Measurements from ENCODE around the gene GSG1L.

The GSG1L gene

GRCh38 chr16:28003021-28003865 lies 60.3 kb downstream of the GSG1L start:
- DNase-seq (ENCODE audit: low read depth) = no peak
- TF ChIP-seq, protein P1, sequence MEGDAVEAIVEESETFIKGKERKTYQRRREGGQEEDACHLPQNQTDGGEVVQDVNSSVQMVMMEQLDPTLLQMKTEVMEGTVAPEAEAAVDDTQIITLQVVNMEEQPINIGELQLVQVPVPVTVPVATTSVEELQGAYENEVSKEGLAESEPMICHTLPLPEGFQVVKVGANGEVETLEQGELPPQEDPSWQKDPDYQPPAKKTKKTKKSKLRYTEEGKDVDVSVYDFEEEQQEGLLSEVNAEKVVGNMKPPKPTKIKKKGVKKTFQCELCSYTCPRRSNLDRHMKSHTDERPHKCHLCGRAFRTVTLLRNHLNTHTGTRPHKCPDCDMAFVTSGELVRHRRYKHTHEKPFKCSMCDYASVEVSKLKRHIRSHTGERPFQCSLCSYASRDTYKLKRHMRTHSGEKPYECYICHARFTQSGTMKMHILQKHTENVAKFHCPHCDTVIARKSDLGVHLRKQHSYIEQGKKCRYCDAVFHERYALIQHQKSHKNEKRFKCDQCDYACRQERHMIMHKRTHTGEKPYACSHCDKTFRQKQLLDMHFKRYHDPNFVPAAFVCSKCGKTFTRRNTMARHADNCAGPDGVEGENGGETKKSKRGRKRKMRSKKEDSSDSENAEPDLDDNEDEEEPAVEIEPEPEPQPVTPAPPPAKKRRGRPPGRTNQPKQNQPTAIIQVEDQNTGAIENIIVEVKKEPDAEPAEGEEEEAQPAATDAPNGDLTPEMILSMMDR (IDR thresholded peaks at IDR 0.05; ENCODE audit: control insufficient read depth, insufficient read depth, low read depth, low read length, missing control alignments) = no peak
- H3K4me3 ChIP-seq (ENCODE audit: control insufficient read depth, low read depth, low read length) = no peak overlapping the region

DNA sequence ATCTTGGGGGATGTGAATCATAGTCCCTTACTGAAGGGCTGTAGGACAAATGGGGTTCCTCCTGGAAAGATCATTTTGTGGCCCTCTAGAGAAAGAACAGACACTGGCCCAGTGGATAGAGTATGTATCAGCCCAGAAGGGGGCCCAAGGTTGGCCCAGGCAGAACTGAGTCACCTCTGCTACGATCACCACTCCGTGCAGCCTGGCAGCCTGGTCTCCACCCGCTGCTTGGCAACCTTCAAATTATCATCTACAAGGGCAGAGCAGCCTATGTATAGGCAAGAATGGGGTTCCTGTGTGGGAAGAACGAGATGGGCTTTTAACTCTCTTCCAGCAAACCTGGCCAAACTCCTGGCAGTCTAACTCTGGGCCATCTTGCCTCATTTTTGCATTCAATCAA lies 61.9 kb downstream of the GSG1L start:
- no peak for DNase-seq (ENCODE audit: low read depth)

DNA sequence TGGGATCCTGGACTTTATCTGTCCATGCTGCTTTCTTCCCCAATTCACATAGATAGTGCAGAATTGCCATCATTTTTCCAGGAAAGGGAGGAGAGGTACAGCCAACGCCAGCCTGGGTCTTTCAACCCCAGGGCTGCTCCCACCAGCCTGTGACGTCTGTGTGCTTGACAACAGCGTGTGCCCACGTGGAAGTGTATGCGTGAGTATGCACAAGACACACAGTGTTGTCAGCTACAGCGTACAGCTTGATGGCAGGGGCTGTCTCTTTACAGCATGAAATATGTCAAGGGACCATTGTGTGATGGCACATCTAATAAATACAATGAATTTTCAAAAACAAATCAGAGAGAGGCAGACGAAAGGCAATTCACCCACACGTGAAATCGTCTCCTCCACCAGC lies 62.3 kb downstream of the GSG1L start:
- DNase-seq (ENCODE audit: low read depth) = no peak
- TF ChIP-seq, protein P1 (IDR thresholded peaks at IDR 0.05; ENCODE audit: control insufficient read depth, insufficient read depth, low read depth, low read length, missing control alignments) = no peak
- H3K4me3 ChIP-seq (ENCODE audit: control insufficient read depth, low read depth, low read length) = no peak overlapping the region

More for the DNA sequence above, 61.9 kb downstream of the GSG1L start:
- TF ChIP-seq, protein P1 (IDR thresholded peaks at IDR 0.05; ENCODE audit: control insufficient read depth, insufficient read depth, low read depth, low read length, missing control alignments) = no peak
- no peak overlapping the region for H3K4me3 ChIP-seq (ENCODE audit: control insufficient read depth, low read depth, low read length)

DNA sequence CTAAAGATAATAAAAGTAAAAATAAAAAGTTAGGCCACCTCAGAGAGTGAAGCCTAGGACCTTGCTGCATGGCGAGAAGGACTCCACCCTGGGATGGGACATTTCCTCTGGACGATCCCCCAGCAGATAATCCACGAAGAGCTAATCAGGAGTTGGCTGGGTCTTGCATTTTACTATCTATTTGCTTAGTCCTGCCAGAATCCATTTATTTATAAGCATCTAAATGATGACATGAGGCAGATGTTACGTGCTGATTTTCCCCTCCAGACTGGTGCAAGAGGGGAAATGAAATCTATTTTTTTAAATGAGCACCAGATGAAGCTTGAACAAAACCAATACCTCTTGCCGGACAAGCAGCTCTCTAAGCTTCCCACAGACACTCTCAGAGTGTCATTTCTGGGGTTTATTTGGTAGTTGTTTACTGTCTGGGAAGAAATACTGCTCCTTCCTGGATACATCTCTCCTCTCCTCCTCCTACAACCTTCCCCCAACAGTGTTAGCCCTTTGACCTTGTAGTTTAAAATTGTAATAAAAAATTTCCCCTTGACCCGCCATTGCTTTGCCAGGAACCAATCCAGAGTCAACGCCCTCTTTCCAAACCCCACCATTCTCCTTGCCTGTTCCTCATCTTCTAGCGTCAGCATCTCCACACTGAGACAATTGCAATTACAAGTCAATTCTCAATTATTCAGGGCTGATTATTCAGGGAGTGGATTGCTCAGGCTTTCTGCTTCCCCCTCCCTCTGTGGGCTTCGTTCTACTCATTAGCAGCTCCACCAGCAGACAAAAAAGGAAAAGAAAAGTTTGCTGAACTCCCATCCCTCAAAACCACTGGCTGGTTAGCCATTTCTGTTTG lies 63.0 kb downstream of the GSG1L start:
- no peak overlapping the region for H3K4me3 ChIP-seq (ENCODE audit: control insufficient read depth, low read depth, low read length)
- DNase-seq (ENCODE audit: low read depth) = no peak

GRCh38 chr16:27999687-28000086 lies 63.8 kb downstream of the GSG1L start:
- no peak for DNase-seq (ENCODE audit: low read depth)
- TF ChIP-seq, protein P1 (IDR thresholded peaks at IDR 0.05; ENCODE audit: control insufficient read depth, insufficient read depth, low read depth, low read length, missing control alignments) = no peak
- no peak overlapping the region for H3K4me3 ChIP-seq (ENCODE audit: control insufficient read depth, low read depth, low read length)

More for the DNA sequence above, 63.0 kb downstream of the GSG1L start:
- TF ChIP-seq, protein P1 (IDR thresholded peaks at IDR 0.05; ENCODE audit: control insufficient read depth, insufficient read depth, low read depth, low read length, missing control alignments) = no peak

DNA sequence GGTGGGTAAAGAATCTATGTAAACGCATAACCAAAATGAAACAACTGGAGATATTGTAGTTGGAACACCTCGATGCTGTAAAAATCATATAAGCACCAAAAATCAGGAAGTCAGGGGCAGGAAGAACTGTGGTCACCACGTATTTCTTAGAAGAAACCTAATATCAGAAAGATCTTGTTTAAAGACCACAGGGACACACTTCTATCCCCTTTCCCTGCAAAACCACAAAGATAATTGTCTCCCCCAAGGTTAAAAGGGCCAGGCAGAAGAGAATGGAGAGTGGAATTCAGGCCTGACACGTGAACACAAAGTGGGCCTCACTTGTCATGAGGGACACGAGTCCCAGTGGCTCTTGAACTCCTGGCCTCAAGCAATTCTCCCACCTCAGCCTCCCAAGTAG lies 68.1 kb downstream of the GSG1L start:
- no peak for DNase-seq (ENCODE audit: low read depth)
- TF ChIP-seq, protein P1 (IDR thresholded peaks at IDR 0.05; ENCODE audit: control insufficient read depth, insufficient read depth, low read depth, low read length, missing control alignments) = no peak
- no peak overlapping the region for H3K4me3 ChIP-seq (ENCODE audit: control insufficient read depth, low read depth, low read length)
